Measurements from ENCODE around the gene ATP2B1.

GRCh38 chr12:89642959-89643358 is 65.7 kb downstream of the ATP2B1 start:
- TF ChIP-seq EP300 (IDR thresholded peaks at IDR 0.05), result no peak
- TF ChIP-seq CTCF (IDR thresholded peaks at IDR 0.05), result no peak
